ENCODE data around the gene SENP3. TPM values are rescaled to one million over a fixed set of nuclear protein-coding genes. Genes with fewer than 3 reads are reported as not detected.

SENP3 gene
- total RNA-seq, 1 donor from 2014 or later, result 33.8 TPM

GRCh38 chr17:7572588-7573323, 11.0 kb downstream of the SENP3 start:
- intact Hi-C loops (cut with DNase I), result loop anchor here (5.0 kb wide), 1 partner anchor 320 kb away; the partner anchor contains the start of genes CTDNEP1 and ELP5

GRCh38 chr17:7573324-7574080, 11.8 kb downstream of the SENP3 start:
- peak; percentile 95 for DNase-seq (ENCODE audit: low spot score)
- intact Hi-C loops (cut with DNase I), result loop anchor here (5.0 kb wide), 1 partner anchor 321 kb away; the partner anchor contains the start of genes CTDNEP1 and ELP5

More at GRCh38 chr17:7572588-7573323, 11.0 kb downstream of the SENP3 start:
- peak; percentile 99 for DNase-seq (ENCODE audit: low spot score)

GRCh38 chr17:7574176-7574953, 12.6 kb downstream of the SENP3 start:
- intact Hi-C loops (cut with DNase I), result loop anchor here (5.0 kb wide), 1 partner anchor 322 kb away; the partner anchor contains the start of genes CTDNEP1 and ELP5
- no peak for DNase-seq (ENCODE audit: low spot score)

- intact Hi-C loops (cut with DNase I), result no loop called here
- DNase-seq (ENCODE audit: low spot score), result no peak
Observed at GRCh38 chr17:7575481-7575883, 13.8 kb downstream of the SENP3 start.

GRCh38 chr17:7575959-7576358, 14.2 kb downstream of the SENP3 start:
- intact Hi-C loops (cut with DNase I), result no loop called here

GRCh38 chr17:7576432-7576937, 14.8 kb downstream of the SENP3 start:
- intact Hi-C loops (cut with DNase I), result no loop called here

More at GRCh38 chr17:7575959-7576358, 14.2 kb downstream of the SENP3 start:
- DNase-seq (ENCODE audit: low spot score), result no peak

GRCh38 chr17:7577327-7578199, 15.8 kb downstream of the SENP3 start:
- DNase-seq (ENCODE audit: low spot score), result no peak
- intact Hi-C loops (cut with DNase I), result no loop called here

More at GRCh38 chr17:7576432-7576937, 14.8 kb downstream of the SENP3 start:
- DNase-seq (ENCODE audit: low spot score), result no peak

- no peak for DNase-seq (ENCODE audit: low spot score)
- intact Hi-C loops (cut with DNase I), result no loop called here
Observed at GRCh38 chr17:7579001-7579833, 17.5 kb downstream of the SENP3 start, which contains the start of gene CD68. Gene CD68 (plus strand): TSS chr17:7579638. CDS start chr17:7579678, 40 bp downstream.

- no peak for DNase-seq (ENCODE audit: low spot score)
- intact Hi-C loops (cut with DNase I), result no loop called here
Observed at GRCh38 chr17:7579834-7580603, 18.3 kb downstream of the SENP3 start.

- no peak for DNase-seq (ENCODE audit: low spot score)
- intact Hi-C loops (cut with DNase I), result no loop called here
Observed at GRCh38 chr17:7580604-7581575, 19.2 kb downstream of the SENP3 start.

- intact Hi-C loops (cut with DNase I), result loop anchor here (2.0 kb wide), 2 partner anchors 32 to 104 kb away; partner anchors contain the start of genes FXR2 and TP53
- no peak for DNase-seq (ENCODE audit: low spot score)
Observed at GRCh38 chr17:7582396-7583252, 20.9 kb downstream of the SENP3 start.

GRCh38 chr17:7583253-7584109, 21.8 kb downstream of the SENP3 start, which contains the start of gene MPDU1:
Gene MPDU1 (plus strand): TSS chr17:7583852. CDS start chr17:7583863, 11 bp downstream.
- peak; percentile 98 for DNase-seq (ENCODE audit: low spot score)
- intact Hi-C loops (cut with DNase I), result loop anchor here (2.0 kb wide), 2 partner anchors 31 to 103 kb away; partner anchors contain the start of genes FXR2 and TP53

GRCh38 chr17:7586673-7587419, 25.1 kb downstream of the SENP3 start:
- intact Hi-C loops (cut with DNase I), result loop anchor here (5.0 kb wide), 1 partner anchor 40 kb away; the partner anchor contains the start of gene SAT2
- DNase-seq (ENCODE audit: low spot score), result no peak

All from cardiac septum (tissue), 1 donor.